K562 (cell line): ENCODE measurements around the gene IZUMO4. TPM values are rescaled to one million over a fixed set of nuclear protein-coding genes. Genes with fewer than 3 reads are reported as not detected.

Experiments used
- ARNT ChIP-seq, 2 experiments: fragments of 450-650 bp; IDR thresholded peaks; 2 replicates each; pipeline ENCODE4 v1.6.1; 2016; ENCODE audit warnings: mild to moderate bottlenecking in 1 of 2
- CREM ChIP-seq: IDR thresholded peaks from 2 replicates; pipeline ENCODE4 v1.6.1; 2014; ENCODE audit warnings: antibody characterized with exemption, low read depth
- ESRRA ChIP-seq: fragments of 450-650 bp; IDR thresholded peaks from 2 replicates; pipeline ENCODE4 v1.6.1; 2014; ENCODE audit warnings: low read depth, mild to moderate bottlenecking, moderate library complexity, borderline replicate concordance
- GATAD2B ChIP-seq: fragments of 450-650 bp; IDR thresholded peaks from 2 replicates; pipeline ENCODE4 v1.6.1; 2017; ENCODE audit warnings: mild to moderate bottlenecking, borderline replicate concordance
- KLF1 ChIP-seq: fragments of 450-650 bp; IDR thresholded peaks from 2 replicates; pipeline ENCODE4 v1.6.1; 2016; ENCODE audit warnings: missing genetic modification characterization, missing compliant biosample characterization
- SIN3A ChIP-seq, 2 experiments: fragments of 150-350 bp in 1 of 2; IDR thresholded peaks; 2 replicates each; pipeline ENCODE4 v1.6.1; 2011 to 2016; ENCODE audit warnings: borderline replicate concordance in 2 of 2, low read depth in 2 of 2, low read length in 2 of 2, mild to moderate bottlenecking in 2 of 2, moderate library complexity in 2 of 2; ENCODE audit not compliant: control insufficient read depth in 1 of 2
- SIX5 ChIP-seq, 2 experiments: IDR thresholded peaks; 2 replicates each; pipeline ENCODE4 v1.6.1; 2011; ENCODE audit warnings: low read length in 2 of 2, borderline replicate concordance in 1 of 2, low read depth in 1 of 2, mild to moderate bottlenecking in 1 of 2, moderate library complexity in 1 of 2; ENCODE audit not compliant: insufficient read depth in 1 of 2
- U2AF1 ChIP-seq: fragments of 200-400 bp; formaldehyde crosslinking; optimal IDR thresholded peaks from 2 replicates; pipeline ENCODE3; 2017; ENCODE audit warnings: mild to moderate bottlenecking, low read depth, low read length, moderate library complexity
- ZNF282 ChIP-seq: sonication (generic); formaldehyde crosslinking; IDR thresholded peaks from 2 replicates; pipeline ENCODE4 v1.8.1; 2023; ENCODE audit warnings: missing genetic modification reagents
- ZNF717 ChIP-seq: fragments of 250-450 bp; sonication (Bioruptor Pico); IDR thresholded peaks from 2 replicates; pipeline ENCODE4 v1.5.0; 2021
- polyA plus RNA-seq, 8 experiments: library from polyadenylated mRNA; depleted of rRNA in 4 of 8; stranded (reverse) in 5 of 8; unstranded in 3 of 8; fragments of >200 nt; fragmentation: Nextera tagmentation in 2 of 8; fragmentation: Illumina TruSeq in 1 of 8; extraction: Ambion mirVana in 2 of 8; extraction: Trizol in 1 of 8; gene quantifications; 2 replicates each; pipeline versions ENCODE4 v1.2.1 to v1.2.3, GENCODE V29; 2011 to 2014; ENCODE audit warnings: inconsistent platforms in 1 of 8, missing spikeins in 1 of 8
- total RNA-seq, 7 experiments: library from RNA; depleted of rRNA in 6 of 7; stranded (reverse); fragments of >200 nt in 6 of 7; fragmentation: Illumina TruSeq in 2 of 7; extraction: Trizol in 2 of 7; gene quantifications; 2 replicates each; pipeline versions ENCODE4 v1.2.1 to v1.2.3, GENCODE V29; 2011 to 2021; ENCODE audit warnings: low replicate concordance in 1 of 7
- TF ChIP-seq, protein P1 (sequence below): fragments of 250-450 bp; sonication (Bioruptor Pico); IDR thresholded peaks from 2 replicates; pipeline ENCODE4 v1.4.0; 2020
- TF ChIP-seq, protein P2 (sequence below), 3 experiments: fragments of 200-800 bp in 1 of 3; fragments of 250-450 bp in 1 of 3; fragments of 450-650 bp in 1 of 3; sonication (Bioruptor Pico) in 1 of 3; sonication (Bioruptor generic) in 1 of 3; formaldehyde crosslinking in 1 of 3; IDR thresholded peaks; 2 replicates each; pipeline versions ENCODE4 v1.6.1 to v1.8.0; 2016 to 2022; ENCODE audit warnings: mild to moderate bottlenecking in 2 of 3, missing genetic modification characterization in 2 of 3, missing compliant biosample characterization in 1 of 3, moderate library complexity in 1 of 3
- TF ChIP-seq, protein P3 (sequence below): fragments of 200-800 bp; sonication (Bioruptor generic); IDR thresholded peaks from 2 replicates; pipeline ENCODE4 v1.6.1; 2017; ENCODE audit warnings: missing genetic modification characterization, missing compliant biosample characterization

The IZUMO4 gene
- total and polyA plus RNA-seq, 9 of the 15 experiments (the other 6 are each of a cell fraction or from before 2014, with no cell fraction given), result 0.07 to 3.9 (median 1.2) TPM

- TF ChIP-seq KLF1 (peak; percentile 98), ARNT (IDR thresholded peaks at IDR 0.05) (0 out of 4 replicates have a peak, but pooled peaks of 1 of the 2 experiments have one; percentile 6), SIX5 (IDR thresholded peaks at IDR 0.05; ENCODE audit: borderline replicate concordance in 1 of 2, insufficient read depth in 1 of 2, low read depth in 1 of 2, low read length in 2 of 2) (no peak), SIN3A (IDR thresholded peaks at IDR 0.05; ENCODE audit: borderline replicate concordance in 2 of 2, control insufficient read depth in 1 of 2, low read depth in 2 of 2, low read length in 2 of 2) (peak; percentile 86 to 88; a peak in 3 of 4 replicates), ZNF717 (CRISPR knock-in tag) (no peak), CREM (peak; percentile 79), ESRRA (peak; percentile 90), U2AF1 (peak; percentile 96), GATAD2B (peak; percentile 93), ZNF282 (CRISPR knock-in tag) (0 out of 2 replicates have a peak, but pooled peaks have one; percentile 91)
- TF ChIP-seq, protein P1, sequence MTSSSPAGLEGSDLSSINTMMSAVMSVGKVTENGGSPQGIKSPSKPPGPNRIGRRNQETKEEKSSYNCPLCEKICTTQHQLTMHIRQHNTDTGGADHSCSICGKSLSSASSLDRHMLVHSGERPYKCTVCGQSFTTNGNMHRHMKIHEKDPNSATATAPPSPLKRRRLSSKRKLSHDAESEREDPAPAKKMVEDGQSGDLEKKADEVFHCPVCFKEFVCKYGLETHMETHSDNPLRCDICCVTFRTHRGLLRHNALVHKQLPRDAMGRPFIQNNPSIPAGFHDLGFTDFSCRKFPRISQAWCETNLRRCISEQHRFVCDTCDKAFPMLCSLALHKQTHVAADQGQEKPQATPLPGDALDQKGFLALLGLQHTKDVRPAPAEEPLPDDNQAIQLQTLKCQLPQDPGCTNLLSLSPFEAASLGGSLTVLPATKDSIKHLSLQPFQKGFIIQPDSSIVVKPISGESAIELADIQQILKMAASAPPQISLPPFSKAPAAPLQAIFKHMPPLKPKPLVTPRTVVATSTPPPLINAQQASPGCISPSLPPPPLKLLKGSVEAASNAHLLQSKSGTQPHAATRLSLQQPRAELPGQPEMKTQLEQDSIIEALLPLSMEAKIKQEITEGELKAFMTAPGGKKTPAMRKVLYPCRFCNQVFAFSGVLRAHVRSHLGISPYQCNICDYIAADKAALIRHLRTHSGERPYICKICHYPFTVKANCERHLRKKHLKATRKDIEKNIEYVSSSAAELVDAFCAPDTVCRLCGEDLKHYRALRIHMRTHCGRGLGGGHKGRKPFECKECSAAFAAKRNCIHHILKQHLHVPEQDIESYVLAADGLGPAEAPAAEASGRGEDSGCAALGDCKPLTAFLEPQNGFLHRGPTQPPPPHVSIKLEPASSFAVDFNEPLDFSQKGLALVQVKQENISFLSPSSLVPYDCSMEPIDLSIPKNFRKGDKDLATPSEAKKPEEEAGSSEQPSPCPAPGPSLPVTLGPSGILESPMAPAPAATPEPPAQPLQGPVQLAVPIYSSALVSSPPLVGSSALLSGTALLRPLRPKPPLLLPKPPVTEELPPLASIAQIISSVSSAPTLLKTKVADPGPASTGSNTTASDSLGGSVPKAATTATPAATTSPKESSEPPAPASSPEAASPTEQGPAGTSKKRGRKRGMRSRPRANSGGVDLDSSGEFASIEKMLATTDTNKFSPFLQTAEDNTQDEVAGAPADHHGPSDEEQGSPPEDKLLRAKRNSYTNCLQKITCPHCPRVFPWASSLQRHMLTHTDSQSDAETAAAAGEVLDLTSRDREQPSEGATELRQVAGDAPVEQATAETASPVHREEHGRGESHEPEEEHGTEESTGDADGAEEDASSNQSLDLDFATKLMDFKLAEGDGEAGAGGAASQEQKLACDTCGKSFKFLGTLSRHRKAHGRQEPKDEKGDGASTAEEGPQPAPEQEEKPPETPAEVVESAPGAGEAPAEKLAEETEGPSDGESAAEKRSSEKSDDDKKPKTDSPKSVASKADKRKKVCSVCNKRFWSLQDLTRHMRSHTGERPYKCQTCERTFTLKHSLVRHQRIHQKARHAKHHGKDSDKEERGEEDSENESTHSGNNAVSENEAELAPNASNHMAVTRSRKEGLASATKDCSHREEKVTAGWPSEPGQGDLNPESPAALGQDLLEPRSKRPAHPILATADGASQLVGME (CRISPR knock-in tag), result peak; percentile 76
- TF ChIP-seq, protein P2, sequence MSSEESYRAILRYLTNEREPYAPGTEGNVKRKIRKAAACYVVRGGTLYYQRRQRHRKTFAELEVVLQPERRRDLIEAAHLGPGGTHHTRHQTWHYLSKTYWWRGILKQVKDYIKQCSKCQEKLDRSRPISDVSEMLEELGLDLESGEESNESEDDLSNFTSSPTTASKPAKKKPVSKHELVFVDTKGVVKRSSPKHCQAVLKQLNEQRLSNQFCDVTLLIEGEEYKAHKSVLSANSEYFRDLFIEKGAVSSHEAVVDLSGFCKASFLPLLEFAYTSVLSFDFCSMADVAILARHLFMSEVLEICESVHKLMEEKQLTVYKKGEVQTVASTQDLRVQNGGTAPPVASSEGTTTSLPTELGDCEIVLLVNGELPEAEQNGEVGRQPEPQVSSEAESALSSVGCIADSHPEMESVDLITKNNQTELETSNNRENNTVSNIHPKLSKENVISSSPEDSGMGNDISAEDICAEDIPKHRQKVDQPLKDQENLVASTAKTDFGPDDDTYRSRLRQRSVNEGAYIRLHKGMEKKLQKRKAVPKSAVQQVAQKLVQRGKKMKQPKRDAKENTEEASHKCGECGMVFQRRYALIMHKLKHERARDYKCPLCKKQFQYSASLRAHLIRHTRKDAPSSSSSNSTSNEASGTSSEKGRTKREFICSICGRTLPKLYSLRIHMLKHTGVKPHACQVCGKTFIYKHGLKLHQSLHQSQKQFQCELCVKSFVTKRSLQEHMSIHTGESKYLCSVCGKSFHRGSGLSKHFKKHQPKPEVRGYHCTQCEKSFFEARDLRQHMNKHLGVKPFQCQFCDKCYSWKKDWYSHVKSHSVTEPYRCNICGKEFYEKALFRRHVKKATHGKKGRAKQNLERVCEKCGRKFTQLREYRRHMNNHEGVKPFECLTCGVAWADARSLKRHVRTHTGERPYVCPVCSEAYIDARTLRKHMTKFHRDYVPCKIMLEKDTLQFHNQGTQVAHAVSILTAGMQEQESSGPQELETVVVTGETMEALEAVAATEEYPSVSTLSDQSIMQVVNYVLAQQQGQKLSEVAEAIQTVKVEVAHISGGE (CRISPR knock-in tag; IDR thresholded peaks at IDR 0.05), result 0 out of 6 replicates have a peak, but pooled peaks of 1 of the 3 experiments have one; percentile 17
- TF ChIP-seq, protein P3, sequence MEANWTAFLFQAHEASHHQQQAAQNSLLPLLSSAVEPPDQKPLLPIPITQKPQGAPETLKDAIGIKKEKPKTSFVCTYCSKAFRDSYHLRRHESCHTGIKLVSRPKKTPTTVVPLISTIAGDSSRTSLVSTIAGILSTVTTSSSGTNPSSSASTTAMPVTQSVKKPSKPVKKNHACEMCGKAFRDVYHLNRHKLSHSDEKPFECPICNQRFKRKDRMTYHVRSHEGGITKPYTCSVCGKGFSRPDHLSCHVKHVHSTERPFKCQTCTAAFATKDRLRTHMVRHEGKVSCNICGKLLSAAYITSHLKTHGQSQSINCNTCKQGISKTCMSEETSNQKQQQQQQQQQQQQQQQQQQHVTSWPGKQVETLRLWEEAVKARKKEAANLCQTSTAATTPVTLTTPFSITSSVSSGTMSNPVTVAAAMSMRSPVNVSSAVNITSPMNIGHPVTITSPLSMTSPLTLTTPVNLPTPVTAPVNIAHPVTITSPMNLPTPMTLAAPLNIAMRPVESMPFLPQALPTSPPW (CRISPR knock-in tag), result peak; percentile 78
Measured at GRCh38 chr19:2096034-2096479, 658 bp upstream of the IZUMO4 start, which contains the start of gene MOB3A (continued).
